Stimulated activated CD8-positive, alpha-beta memory T cell treated with anti-CD3 and anti-CD28 coated beads, Interleukin-7, amount 100 ng/mL, for 24 hours (primary cell): Measurements from ENCODE around the gene CARD8.

Experiments used
- DNase-seq: peaks from one replicate; pipeline ENCODE4 v3.0.0-alpha.2; 2020; ENCODE audit warnings: low read depth

The CARD8 gene

GRCh38 chr19:48206397-48207093, 49.2 kb downstream of the CARD8 start:
- no peak for DNase-seq

- DNase-seq, result peak; percentile 82
Measured at GRCh38 chr19:48203794-48204628, 51.7 kb downstream of the CARD8 start.

GRCh38 chr19:48203222-48203793, 52.4 kb downstream of the CARD8 start:
- DNase-seq, result no peak

GRCh38 chr19:48196933-48197665, 58.6 kb downstream of the CARD8 start:
- no peak for DNase-seq

- DNase-seq, result no peak
Measured at GRCh38 chr19:48196321-48196763, 59.4 kb downstream of the CARD8 start.

- no peak for DNase-seq
Measured at GRCh38 chr19:48194844-48195830, 60.6 kb downstream of the CARD8 start.

GRCh38 chr19:48194041-48194843, 61.5 kb downstream of the CARD8 start:
- DNase-seq, result no peak

- DNase-seq, result no peak
Measured at GRCh38 chr19:48192750-48193149, 63.0 kb downstream of the CARD8 start.

GRCh38 chr19:48190885-48191284, 64.8 kb downstream of the CARD8 start:
- no peak for DNase-seq

GRCh38 chr19:48190288-48190884, 65.3 kb downstream of the CARD8 start:
- DNase-seq, result no peak

GRCh38 chr19:48186541-48186991, 69.1 kb downstream of the CARD8 start:
- DNase-seq, result no peak

- DNase-seq, result no peak
Measured at GRCh38 chr19:48186015-48186414, 69.7 kb downstream of the CARD8 start.

- DNase-seq, result no peak
Measured at GRCh38 chr19:48183356-48183755, 72.4 kb downstream of the CARD8 start.

- DNase-seq, result no peak
Measured at GRCh38 chr19:48182434-48182833, 73.3 kb downstream of the CARD8 start.

GRCh38 chr19:48181505-48181904, 74.2 kb downstream of the CARD8 start:
- DNase-seq, result no peak

GRCh38 chr19:48176226-48176625, 79.5 kb downstream of the CARD8 start:
- DNase-seq, result no peak

GRCh38 chr19:48175578-48175977, 80.1 kb downstream of the CARD8 start:
- DNase-seq, result no peak

- DNase-seq, result no peak
Measured at GRCh38 chr19:48174445-48175030, 81.2 kb downstream of the CARD8 start.

GRCh38 chr19:48171710-48172109, 84.0 kb downstream of the CARD8 start:
- no peak for DNase-seq
